Left ventricle myocardium superior (tissue), 1 donor: ENCODE results near the gene RAPGEF2. TPM values are rescaled to one million over a fixed set of nuclear protein-coding genes. Genes with fewer than 3 reads are reported as not detected.

Source experiments
- ATAC-seq: fragments of 200-7000 bp; cut with Tn5 transposase; one replicate; pipeline ENCODE4 v1.9.1; 2020; ENCODE audit warnings: mild to moderate bottlenecking, moderate library complexity
- DNase-seq: peaks from one replicate; pipeline ENCODE4 v3.0.0-alpha.2; 2020
- intact Hi-C: fragments of 100-400 bp; cut with micrococcal nuclease; formaldehyde crosslinking; loops from one replicate; pipeline ENCODE4 v1.11.0; 2022
- total RNA-seq: library from RNA; stranded (reverse); fragmentation: NEBNext Ultra II Directional; extraction: Animal tissue kit (Norgen Biotek cat#: 25700); gene quantifications from one replicate; pipeline ENCODE4 v1.2.1, GENCODE V29; 2021
- donor health status: DM: no; HTN: yes; CAD: no; lungs with severe emphysema.

The RAPGEF2 gene
- total RNA-seq, 1 donor from 2014 or later: 42.2 TPM

- intact Hi-C loops: no loop called here
- ATAC-seq (no peak), DNase-seq (no peak)
These were observed 25.1 kb downstream of the RAPGEF2 start for GRCh38 chr4:159127745-159128518.

- ATAC-seq (no peak), DNase-seq (no peak)
- intact Hi-C loops: no loop called here
These were observed 27.1 kb downstream of the RAPGEF2 start for GRCh38 chr4:159129814-159130550.

- ATAC-seq (no peak), DNase-seq (no peak)
- intact Hi-C loops: no loop called here
These were observed 28.7 kb downstream of the RAPGEF2 start for GRCh38 chr4:159131564-159131963.

- DNase-seq (no peak), ATAC-seq (no peak)
- intact Hi-C loops: no loop called here
These were observed 31.6 kb downstream of the RAPGEF2 start for GRCh38 chr4:159134429-159134828.

GRCh38 chr4:159137176-159137575 lies 34.3 kb downstream of the RAPGEF2 start:
- peak; percentile 85 for ATAC-seq
- intact Hi-C loops: no loop called here
- DNase-seq: no peak

DNA sequence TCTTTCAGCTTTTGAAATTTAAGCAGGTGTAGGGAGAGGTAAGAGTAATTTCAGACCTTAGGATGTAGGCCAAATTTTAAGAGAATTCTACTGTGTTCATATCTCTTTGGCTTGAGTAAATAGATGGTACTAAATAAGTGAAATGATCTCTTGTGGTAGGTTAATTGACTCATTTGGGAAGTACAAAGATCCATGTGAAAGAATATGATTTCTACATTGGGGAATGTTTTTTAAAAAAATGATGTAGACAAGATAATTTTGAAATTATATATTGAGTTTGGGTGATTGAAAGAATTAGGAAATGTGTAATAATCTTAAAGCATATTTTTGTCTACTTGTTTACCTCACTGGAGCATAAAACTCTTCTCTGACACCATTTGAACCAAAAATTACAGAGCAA lies 35.6 kb downstream of the RAPGEF2 start:
- DNase-seq (no peak), ATAC-seq (no peak)
- intact Hi-C loops: no loop called here

DNA sequence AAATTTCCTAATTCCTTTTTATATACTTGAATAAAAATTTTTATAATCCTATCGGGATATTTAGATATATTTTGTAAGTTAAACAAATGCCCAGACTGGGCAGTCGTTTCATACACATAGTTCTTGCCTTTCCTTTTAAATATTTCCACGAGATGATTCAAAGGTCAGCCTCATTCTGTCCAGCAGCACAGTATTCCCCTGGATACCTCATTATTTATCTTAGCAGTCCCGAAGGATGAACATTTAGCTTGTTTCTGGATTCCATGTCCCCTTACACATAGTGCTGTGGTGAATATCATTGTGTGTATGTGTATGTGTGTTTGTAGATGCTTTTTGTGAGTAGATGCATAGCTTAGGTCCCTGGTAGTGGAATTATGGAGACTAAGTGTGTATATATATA lies 38.3 kb downstream of the RAPGEF2 start:
- intact Hi-C loops: no loop called here
- DNase-seq (no peak), ATAC-seq (no peak)

DNA sequence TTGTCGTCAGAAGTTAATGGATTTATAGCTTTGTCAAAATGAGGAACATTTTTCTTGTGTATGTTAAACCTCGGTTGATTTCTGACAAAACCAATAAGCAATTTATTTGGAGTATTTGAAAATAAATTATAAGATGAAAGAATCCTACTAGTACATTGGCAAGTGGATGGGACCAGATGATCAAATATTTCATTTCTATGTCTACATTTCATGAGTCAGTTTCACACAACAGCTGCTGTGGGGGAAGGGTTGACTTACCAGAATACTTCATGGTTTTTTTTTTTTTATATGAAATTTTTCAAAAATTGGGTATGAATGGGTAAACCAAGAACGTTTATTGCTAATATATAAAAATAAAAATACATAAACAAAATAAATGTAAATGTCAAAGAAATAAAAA lies 39.4 kb downstream of the RAPGEF2 start:
- intact Hi-C loops: no loop called here
- no peak for DNase-seq
- no peak for ATAC-seq

GRCh38 chr4:159142681-159143384 lies 40.0 kb downstream of the RAPGEF2 start:
- intact Hi-C loops: no loop called here
- no peak for ATAC-seq
- DNase-seq: no peak

DNA sequence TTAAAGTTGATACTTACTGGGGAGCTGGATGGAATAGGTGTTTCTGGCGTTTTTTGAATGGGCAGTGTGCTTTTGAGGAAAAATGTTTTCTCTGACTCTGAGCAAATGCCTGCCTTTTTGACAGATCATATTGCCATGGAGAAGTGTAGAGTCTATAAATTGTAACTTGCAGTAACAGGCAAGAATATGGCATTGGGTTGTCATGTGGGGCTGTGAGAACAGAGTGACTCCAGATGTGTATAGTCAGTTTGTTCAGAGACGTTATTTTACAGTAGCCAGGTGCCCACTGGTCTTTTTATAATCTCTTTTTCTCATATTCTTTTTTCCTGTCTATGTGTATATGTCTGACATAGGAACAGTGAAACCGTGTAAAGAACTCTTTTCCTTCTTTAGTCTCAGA lies 40.8 kb downstream of the RAPGEF2 start:
- ATAC-seq: no peak
- no peak for DNase-seq
- intact Hi-C loops: no loop called here

DNA sequence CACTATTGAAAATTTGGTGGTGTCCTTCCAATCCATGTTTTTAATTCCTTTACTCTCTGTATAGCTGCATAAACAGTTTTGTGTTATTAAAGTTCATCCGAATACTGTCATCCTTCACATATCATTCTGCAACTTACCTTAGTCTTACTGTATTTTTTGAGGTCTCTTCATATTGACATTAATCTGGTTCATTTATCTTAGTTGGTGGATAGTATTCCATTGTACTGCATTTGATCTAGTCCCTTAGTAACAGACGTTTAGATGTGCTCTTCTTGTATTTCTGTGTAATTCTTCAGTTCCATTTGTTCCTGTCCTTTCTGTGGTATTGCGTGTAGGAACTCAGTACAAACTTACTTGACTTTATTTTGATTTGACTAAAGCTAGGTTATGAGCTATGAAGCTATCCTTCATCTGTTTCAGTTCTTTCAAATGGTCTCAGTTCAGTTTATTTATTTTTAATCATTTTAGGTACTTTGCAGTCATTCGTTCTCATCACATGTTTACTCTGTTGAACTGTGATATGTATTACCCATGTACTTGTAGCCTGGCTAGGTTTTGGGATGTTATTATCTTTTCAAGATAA lies 41.3 kb downstream of the RAPGEF2 start:
- ATAC-seq: no peak
- no peak for DNase-seq
- intact Hi-C loops: no loop called here

GRCh38 chr4:159145318-159145991 lies 42.6 kb downstream of the RAPGEF2 start:
- intact Hi-C loops: no loop called here
- ATAC-seq: peak; percentile 74

DNA sequence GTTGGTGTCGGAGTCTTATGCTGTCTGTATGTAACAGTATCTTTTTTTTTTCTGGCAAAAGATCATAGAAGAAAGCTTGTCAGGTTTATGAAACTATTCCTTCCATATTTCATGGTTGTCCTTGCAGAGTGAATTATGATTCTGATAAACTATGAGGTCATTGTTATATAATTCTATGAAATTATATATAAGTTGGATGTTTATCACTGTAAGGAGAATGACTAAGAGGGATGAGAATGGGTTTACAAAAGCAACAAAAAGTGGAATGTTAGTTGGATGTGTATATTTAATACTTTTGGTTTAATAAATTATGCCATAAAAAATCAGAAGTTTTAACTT lies 43.1 kb downstream of the RAPGEF2 start:
- intact Hi-C loops: no loop called here
- DNase-seq: no peak
- no peak for ATAC-seq

More at GRCh38 chr4:159145318-159145991, 42.6 kb downstream of the RAPGEF2 start:
- no peak for DNase-seq

- ATAC-seq (no peak), DNase-seq (no peak)
- intact Hi-C loops: no loop called here
These were observed 43.6 kb downstream of the RAPGEF2 start for GRCh38 chr4:159146488-159146887.

DNA sequence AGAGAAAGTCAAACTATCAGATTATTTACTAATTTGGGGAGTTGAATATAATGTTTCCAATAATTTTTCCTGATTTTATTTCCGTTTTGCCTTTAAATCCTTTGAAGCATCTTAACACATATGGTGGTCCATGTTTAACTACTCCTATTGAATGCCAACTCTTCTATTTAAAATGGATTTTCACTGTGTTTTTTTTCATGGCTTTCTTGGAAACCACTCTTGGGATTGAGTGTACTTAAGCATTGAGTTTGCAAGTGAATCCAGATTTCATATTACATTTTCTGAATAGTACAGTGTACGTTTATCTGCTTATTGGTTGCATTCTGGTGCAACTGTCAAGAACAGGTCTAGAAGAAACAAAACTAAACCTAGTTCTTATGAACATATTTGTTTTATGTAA lies 45.6 kb downstream of the RAPGEF2 start:
- intact Hi-C loops: no loop called here
- DNase-seq: no peak
- ATAC-seq: no peak

DNA sequence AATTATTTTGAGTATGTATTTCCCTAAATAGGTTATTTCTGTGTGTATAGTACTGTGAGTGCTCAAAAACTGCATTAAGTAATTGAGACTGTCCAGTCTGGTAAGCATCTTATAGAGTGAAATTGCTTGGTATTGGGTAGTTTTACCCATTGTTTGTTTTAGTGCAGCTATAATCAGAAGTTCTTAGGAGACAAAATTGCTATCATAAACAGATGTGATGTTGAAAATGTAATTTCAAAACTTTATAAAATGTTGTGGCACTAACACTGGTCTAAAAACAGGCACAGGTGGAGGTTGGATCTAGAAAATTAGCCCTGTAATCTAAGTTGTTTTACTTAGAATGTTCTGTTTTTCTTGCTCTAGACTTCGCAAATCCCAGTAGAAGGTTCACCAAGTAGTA lies 46.8 kb downstream of the RAPGEF2 start:
- intact Hi-C loops: no loop called here
- no peak for DNase-seq
- no peak for ATAC-seq

GRCh38 chr4:159150396-159150795 lies 47.5 kb downstream of the RAPGEF2 start:
- ATAC-seq: no peak
- DNase-seq: no peak
- intact Hi-C loops: no loop called here

DNA sequence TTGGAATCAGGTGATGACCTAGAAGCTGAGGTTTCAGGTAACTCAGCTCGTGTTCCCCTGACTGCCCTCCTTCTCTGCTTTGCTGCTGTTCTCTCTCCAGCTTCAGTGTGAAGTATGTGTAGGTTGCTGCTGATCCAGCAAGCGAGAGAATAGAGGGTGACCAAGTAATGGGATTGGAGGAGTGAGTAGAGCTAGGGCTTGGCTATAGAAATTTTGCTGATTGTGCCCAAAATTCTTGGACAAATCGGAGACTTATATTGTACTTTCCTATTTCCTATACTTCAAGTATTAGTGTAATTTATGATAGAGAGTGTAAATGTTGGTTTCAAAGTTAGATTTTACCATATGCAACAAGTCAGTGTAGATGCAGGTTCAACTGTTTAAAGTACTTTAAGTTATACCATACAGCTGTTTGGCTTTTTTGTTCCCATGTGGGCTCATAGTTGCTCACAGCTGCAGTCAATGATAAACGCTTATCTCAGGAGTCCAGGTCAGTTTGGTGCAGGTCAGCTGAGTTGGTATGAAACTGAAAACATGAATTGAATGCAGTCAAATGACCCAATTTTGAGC lies 48.0 kb downstream of the RAPGEF2 start:
- DNase-seq (no peak), ATAC-seq (peak; percentile 19)
- intact Hi-C loops: no loop called here

DNA sequence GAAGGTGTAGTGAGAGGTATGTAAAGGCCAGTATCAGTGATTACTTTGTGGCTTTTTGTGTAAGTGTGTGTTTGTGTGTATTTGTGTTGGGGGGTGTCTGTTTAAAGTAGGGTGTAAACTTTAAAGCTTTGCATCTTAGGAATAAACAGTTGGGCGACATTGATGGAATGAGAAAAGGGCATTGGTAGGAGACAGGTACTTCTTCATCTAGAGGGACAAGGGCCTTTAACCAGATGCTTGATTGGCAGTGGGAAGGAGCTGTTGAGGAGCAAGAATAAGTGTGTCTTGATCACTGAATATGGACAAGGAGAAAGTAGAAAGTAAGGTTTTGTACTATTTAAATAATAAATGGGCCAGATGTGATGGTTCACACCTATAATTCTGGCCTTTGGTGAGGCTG lies 48.8 kb downstream of the RAPGEF2 start:
- intact Hi-C loops: no loop called here
- DNase-seq (no peak), ATAC-seq (no peak)
